PC-3 (cell line): ENCODE data around the gene RBPJ.

ENCODE experiments used
- EZH2 ChIP-seq: fragments of 300-600 bp; sonication (generic); IDR thresholded peaks from one replicate; pipeline ENCODE4 v1.6.1; 2017; ENCODE audit warnings: antibody characterized with exemption, mild to moderate bottlenecking, low read length; ENCODE audit not compliant: unreplicated experiment
- EZH2phosphoT487 ChIP-seq: fragments of 300-600 bp; sonication (generic); IDR thresholded peaks from 2 replicates; pipeline ENCODE4 v1.6.1; 2018; ENCODE audit warnings: mild to moderate bottlenecking, antibody characterized with exemption, low read length, borderline replicate concordance

GRCh38 chr4:26386386-26386785 lies 65.6 kb downstream of the RBPJ start:
- no peak for TF ChIP-seq EZH2phosphoT487
- TF ChIP-seq EZH2, result no peak
